ENCODE measurements around the gene POU6F2.

GRCh38 chr7:39035903-39036302, 58.2 kb downstream of the POU6F2 start:
- no peak for TF ChIP-seq CTCF (IDR thresholded peaks at IDR 0.05)
- no peak for TF ChIP-seq POLR2A (IDR thresholded peaks at IDR 0.05)
